NCI-H2227 (cell line): ENCODE results near the gene ZNF28.
"Not testable (repeated sequence)": the region's sequence is repeated elsewhere in the genome, so short reads cannot be mapped to it uniquely, and the experiment has no call there.

Experiments
- DNase-seq: peaks from one replicate; lab custom pipeline; 2025; ENCODE audit not compliant: unreplicated experiment; lab: John Stamatoyannopoulos, UW

Gene ZNF28

DNA sequence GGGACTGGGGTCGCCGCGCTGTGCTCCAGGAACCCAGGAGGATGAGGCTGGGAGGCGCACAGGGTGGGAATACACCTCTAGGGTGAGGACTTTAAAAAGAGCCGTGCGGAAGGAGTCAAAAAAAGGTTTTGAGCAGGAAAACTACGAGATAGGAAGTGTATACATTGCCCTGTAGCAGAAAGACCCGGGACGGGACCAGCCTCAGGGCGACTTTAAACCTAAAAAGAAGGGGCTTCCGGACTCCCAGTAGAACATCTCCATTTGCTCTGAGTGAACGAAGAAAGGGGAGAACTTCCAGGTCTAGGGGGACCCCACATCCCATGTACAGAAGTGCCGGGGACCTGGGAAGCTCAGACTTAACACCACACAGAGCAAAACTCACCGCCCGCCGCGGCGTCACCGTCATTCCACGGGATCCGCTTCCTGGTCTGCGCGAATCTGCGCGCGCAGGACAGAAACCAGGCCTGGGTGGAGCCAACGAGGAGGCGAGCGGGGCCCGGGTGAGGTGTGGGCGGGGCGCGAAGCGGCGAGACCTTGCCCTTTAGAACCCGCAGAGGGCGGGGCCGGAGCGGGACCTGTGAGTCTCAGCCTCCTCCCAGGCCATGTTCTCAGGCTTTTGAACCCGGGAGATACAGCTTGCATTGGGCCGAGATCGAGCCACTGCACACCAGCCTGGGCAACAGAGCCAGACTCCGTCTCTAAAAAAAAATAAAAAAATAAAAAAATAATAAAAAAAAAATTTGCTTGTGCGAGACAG is at the start of gene ZNF28:
ZNF28 (minus strand) TSS at position 430 of the 757 bp plus-strand sequence. CDS start 3,675 bp downstream, outside the sequence.
- DNase-seq, result peak; percentile 87

DNA sequence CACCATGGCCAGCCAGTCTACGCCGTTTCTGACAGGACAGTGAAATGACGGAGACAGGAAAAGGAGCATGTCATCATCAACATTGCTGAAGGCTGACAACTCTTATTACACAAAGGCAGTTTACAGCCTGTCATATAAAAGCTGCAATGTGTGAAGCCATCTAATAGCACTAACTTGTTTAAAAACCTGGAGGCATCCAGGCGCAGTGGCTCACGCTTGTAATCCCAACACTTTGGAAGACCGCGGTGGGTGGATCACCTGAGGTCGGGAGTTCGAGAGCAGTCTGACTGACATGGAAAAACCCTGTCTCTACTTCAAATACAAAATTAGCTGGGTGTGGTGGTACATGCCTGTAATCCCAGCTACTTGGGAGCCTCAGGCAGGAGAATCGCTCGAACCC is 46.6 kb upstream of the ZNF28 start:
- not testable (repeated sequence) for DNase-seq

DNA sequence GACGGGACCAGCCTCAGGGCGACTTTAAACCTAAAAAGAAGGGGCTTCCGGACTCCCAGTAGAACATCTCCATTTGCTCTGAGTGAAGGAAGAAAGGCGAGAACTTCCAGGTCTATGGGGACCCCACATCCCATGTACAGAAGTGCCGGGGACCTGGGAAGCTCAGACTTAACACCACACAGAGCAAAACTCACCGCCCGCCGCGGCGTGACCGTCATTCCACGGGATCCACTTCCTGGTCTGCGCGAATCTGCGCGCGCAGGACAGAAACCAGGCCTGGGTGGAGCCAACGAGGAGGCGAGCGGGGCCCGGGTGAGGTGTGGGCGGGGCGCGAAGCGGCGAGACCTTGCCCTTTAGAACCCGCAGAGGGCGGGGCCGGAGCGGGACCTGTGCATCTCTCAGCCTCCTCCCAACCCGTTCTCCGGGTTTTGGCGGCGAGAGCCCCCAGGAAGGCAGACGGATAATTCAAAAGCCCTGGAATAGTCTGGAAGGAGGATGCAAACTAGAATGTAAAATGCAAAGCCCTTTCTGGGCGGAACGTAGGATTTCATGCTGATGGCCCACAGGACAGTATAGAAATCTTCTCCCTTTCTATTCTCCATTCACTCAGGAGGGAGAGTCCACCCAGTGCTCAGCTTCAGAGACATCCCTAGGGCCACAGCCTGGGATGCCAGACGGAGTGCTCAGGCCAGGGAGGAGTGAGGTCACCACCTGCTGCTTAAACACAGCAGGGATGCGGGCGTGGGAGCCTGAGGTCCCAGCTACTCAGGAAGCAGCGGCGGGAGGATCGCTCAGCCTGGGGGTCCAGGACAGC is 36.2 kb upstream of the ZNF28 start, which contains the start of gene ZNF468:
ZNF468 (minus strand) TSS at position 242 of the 814 bp plus-strand sequence. CDS start 3,347 bp downstream, outside the sequence.
- DNase-seq, result peak; percentile 87

DNA sequence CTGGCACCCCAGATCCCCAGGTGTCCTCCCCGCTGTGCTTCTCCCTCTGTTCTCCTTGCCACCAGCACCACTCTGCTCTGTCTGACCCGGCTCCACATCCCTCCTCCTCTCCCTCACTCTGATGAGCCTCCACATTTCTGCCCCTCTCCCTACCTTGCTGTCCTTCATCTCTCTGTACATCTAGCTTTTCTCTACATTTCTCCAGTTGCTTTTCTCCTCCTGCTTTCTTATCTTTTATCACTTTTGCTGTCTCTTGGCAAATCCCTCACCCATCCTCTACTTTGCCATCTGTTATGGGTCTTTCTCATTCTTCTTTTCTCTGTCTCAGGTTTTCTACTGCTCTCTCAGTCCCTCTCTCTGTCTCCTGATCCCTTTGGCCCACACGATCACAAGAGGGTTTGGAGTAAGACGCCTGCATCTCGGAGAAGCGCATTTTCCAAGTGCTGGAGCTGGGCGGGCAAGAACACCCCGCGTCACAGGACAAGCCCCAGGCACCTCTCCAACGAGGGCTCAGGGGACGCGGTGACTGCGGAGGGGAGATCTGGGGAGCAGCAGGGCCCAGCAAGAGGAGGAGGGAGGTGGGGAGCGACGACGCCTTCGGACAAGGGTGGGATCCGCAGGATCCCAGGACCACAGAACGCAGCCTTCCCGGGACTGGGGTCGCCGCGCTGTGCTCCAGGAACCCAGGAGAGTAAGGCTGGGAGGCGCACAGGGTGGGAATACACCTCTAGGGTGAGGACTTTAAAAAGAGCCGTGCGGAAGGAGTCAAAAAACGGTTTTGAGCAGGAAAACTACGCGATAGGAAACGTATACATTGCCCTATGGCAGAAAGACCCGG is 35.3 kb upstream of the ZNF28 start:
- DNase-seq, result peak; percentile 61

DNA sequence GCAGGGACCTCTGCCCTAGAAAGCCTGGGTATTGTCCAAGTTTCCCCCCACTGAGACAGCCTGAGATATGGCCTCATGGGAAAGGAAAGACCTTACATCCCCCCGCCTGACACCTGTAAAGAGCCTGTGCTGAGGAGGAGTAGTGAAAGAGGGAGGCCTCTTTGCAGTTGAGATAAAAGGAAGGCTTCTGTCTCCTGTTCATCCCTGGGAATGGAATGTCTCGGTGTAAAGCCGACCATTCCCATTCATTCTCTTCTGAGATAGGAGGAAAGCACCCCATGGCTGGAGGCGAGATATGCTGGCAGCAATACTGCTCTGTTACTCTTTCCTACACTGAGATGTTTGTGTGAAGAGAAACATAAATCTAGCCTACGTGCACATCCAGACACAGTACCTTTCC is 25.9 kb upstream of the ZNF28 start:
- DNase-seq, result not testable (repeated sequence)

DNA sequence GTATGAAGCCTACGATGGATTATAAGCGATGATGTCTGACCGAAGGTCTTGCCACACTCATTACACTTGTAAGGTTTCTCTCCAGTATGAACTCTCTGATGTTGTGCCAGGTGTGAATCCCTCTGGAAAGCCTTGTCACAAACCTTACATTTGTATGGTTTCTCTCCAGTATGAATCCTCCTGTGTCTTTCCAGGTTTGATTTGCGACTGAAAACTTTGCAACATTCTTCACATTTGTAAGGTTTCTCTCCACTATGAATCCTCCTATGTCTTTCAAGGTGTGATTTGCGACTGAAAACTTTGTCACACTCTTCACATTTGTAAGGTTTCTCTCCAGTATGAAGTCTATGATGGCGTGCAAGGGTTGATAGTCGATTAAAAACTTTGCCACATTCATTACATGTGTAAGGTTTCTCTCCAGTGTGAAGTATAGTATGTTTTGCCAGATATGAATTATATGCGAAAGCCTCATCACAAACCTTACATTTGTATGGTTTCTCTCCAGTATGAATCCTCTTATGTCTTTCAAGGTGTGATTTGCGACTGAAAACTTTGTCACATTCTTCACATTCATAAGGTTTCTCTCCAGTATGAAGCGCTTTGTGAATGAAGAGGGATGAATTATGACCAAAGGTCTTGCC is 19.5 kb upstream of the ZNF28 start:
- DNase-seq, result not testable (repeated sequence)

DNA sequence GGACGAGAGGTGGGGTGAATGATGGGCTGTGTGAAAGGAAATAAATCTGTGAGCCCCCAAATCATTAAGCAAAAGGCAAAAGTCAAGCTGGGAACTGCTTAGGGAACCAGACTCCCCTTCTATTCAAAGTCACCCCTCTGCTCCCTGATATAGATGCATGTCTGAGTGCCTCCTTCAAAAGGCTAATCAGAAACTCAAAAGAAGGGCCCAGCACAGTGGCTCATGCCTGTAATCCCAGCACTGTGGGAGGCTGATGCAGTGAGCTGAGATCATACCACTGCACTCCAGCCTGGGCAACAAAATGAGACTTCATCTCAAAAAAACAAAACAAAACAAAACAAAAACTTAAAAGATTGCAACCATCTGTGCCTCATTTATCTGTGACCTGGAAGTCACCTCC is 12.9 kb upstream of the ZNF28 start:
- DNase-seq, result not testable (repeated sequence)

DNA sequence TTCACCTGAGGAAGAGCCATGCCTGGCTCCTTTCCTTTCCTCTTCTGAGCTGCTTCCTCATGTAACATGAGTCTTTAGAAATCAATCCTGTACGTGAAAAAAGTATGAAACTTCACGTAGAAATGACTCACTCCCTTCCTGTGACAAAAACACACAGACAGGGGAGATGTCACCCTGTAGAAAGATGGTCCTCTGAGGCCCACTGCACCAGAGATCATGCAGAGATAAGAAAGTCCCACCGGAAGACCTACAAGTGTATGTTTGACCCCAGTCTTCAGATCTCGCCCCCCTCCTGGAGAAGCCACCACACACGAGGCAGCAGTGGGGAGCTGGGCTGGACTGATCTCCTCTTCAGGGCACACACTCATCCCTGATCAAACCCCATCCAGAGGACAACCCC is 12.1 kb upstream of the ZNF28 start:
- DNase-seq, result not testable (repeated sequence)

DNA sequence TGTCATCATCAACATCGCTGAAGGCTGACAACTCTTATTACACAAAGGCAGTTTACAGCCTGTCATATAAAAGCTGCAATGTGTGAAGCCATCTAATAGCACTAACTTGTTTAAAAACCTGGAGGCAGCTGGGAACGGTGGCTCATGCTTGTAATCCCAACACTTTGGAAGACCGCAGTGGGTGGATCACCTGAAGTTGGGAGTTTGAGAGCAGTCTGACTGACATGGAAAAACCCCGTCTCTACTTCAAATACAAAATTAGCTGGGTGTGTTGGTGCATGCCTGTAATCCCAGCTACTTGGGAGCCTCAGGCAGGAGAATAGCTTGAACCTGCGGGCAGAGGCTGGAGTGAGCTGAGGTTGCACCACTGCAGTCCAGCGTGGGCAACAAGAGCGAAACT is 8.4 kb upstream of the ZNF28 start:
- DNase-seq, result not testable (repeated sequence)

DNA sequence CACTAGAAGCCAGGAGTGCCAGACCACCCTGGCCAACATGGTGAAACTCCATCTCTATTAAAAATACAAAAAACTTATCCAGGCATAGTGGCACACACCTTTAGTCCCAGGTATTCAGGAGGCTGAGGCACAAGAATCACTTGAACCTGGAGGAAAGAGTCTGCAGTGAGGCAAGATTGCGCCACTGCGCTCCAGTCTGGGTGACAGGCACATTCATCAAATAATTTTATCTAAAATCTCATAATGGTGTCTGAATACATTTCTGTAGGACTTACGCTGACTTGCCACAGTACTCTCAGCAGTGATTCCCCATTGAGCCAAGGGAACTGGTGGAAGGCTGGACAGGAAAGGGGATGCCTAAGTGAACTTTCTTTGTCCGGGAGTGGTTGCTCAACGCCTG is 4.3 kb upstream of the ZNF28 start:
- no peak for DNase-seq

DNA sequence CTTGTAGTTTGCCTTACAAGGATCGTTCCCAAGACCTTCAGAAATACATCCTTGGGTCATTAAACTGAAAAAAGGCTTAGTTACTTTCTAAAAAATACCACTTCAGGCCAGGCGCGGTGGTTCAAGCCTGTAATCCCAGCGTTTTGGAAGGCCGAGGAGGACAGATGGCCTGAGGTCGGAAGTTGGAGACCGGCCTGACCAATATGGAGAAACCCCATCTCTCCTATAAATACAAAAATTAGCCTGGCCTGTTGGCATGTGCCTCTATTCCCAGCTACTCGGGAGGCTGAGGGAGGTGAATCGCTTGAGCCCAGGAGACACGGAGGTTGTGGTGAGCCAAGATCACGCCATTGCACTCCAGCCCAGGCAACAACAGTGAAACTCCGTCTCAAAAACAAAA is 2.2 kb upstream of the ZNF28 start:
- DNase-seq, result no peak

DNA sequence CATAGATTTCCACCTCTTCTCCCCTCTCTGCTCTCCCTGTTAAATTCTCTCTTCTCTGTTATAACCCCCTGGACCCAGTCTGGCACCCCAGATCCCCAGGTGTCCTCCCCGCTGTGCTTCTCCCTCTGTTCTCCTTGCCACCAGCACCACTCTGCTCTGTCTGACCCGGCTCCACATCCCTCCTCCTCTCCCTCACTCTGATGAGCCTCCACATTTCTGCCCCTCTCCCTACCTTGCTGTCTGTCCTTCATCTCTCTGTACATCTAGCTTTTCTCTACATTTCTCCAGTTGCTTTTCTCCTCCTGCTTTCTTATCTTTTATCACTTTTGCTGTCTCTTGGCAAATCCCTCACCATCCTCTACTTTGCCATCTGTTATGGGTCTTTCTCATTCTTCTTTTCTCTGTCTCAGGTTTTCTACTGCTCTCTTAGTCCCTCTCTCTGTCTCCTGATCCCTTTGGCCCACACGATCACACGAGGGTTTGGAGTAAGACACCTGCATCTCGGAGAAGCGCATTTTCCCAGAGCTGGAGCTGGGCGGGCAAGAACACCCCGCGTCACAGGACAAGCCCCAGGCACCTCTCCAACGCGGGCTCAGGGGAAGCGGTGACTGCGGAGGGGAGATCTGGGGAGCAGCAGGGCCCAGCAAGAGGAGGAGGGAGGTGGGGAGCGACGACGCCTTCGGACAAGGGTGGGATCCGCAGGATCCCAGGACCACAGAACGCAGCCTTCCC is 795 bp downstream of the ZNF28 start:
- peak; percentile 76 for DNase-seq

DNA sequence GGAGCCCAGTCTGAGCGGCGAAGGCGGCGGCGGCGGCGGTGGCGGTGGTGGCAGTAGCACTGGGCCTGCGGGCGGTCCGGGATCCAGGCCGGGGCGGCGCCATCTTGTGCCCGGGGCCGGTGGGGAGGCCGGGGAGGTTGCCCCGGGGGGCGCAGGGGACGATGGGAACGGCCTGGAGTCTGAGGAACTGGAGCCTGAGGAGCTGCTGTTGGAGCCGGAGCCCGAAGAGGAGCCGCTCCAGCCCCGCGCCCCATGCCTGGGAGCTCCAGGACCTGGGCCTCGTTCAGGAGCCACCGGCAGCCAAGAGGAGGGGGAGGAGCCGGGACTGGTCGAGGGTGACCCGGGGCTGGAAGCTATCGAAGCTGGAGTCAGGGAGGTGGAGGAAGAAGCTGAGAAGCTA is 11.6 kb downstream of the ZNF28 start:
- no peak for DNase-seq

DNA sequence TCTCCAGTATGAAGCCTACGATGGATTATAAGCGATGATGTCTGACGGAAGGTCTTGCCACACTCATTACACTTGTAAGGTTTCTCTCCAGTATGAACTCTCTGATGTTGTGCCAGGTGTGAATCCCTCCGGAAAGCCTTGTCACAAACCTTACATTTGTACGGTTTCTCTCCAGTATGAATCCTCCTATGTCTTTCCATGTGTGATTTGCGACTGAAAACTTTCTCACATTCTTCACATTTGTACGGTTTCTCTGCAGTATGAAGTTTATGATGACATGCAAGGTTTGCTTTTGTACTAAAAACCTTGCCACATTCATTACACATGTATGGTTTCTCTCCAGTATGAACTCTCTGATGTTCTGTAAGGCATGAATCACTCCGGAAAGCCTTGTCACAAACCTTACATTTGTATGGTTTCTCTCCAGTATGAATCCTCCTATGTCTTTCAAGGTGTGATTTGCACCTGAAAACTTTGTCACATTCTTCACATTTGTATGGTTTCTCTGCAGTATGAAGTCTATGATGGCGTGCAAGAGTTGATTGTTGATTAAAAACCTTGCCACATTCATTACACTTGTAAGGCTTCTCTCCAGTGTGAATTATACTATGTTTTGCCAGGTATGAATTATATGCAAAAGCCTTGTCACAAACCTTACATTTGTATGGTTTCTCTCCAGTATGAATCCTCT is 21.3 kb downstream of the ZNF28 start:
- not testable (repeated sequence) for DNase-seq

DNA sequence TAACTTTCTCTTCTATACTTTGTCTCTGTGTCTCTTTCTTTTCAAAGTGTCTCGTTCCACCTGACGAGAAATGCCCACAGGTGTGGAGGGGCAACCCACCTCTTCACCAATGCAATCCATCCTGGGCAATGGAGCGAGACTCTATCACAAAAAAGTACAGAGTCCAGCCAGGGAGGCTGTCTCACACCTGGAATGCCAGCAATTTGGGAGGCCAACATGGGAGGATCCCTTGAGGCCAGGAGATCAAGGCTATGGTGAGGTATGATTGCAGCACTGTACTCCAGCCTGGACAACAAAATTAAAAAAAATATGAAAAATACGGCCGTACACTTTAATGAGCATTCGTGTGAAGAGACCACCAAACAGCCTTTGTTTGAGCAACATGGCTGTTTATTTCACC is 32.0 kb downstream of the ZNF28 start:
- no peak for DNase-seq

DNA sequence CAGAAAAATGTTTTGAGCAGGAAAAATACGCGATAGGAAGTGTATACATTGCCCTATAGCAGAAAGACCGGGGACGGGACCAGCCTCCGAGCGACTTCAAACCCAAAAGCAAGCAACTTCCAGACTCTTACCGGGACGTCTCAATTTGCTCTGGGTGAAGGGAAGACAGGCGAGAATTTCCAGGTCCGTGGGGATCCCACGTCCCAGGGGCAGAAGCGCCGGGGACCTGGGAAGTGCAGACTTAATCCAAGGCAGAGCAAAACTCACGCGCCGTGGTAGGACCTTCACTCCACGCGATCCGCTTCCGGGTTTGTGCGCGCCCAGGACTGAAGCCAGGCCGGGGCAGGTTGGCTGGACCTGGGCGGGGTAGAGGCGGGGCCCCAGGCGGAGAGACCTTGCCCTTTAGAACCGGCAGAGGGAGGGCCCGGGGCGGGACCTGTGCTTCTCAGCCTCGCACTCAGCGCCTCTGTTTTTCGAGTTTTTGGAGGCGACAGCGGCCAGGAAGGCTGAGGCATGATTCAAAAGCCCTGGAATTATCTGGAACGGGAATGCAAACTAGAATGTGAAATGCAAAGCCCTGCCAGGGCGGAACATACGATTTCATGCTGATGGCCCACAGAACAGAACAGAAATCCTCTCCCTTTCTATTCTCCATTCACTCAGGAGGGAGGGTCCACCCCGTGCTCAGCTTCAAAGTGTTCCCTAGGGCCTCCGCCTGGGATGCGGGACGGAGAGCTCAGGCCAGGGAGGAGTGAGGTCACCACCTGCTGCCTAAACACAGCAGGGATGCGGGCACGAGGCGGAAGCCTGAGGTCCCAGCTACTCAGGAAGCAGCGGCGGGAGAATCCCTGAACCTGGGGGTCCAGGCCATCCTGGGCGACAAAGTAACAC is 34.7 kb downstream of the ZNF28 start, which contains the start of gene ZNF600:
ZNF600 (minus strand) TSS at position 328 of the 891 bp plus-strand sequence. CDS start 7,903 bp downstream, outside the sequence.
- peak; percentile 16 for DNase-seq

DNA sequence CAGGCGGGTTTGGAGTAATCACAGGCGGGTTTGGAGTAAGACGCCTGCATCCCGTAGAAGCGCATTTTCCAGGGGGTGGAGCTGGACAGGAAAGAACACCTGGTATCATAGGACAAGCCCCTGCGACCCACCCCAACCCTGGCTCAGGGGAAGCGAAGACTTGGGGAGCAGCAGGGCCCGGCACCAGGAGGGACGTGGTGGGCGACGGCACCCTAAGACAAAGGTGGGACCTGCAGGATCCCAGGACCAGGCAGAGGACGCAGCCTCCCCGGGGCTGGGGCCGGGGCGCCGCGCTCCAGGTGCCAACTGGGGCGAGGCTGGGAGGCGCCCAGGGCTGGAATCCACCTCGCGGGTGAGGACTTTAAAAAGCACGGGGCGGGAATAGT is 35.4 kb downstream of the ZNF28 start:
- no peak for DNase-seq

DNA sequence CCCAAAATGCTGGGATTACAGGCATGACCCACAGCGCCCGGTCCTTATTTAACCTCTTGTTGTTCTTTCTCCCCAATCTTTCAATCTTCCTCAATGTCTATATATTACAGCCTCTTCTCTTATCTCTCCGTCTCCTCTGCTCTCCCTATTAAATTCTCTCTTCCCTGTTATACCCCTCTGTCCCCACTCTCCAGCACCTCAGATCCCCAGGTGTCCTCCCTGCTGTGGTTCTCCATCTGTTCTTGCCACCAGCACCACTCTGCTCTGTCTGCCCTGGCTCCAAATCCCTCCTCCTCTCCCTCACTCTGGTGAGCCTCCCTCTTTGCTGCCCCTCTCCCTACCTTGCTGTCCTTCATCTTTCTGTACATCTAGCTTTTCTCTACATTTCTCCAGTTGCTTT is 35.9 kb downstream of the ZNF28 start:
- no peak for DNase-seq
